ENCODE results near the gene FAM234B. TPM values are rescaled to one million over a fixed set of nuclear protein-coding genes. Genes with fewer than 3 reads are reported as not detected.

Gene FAM234B
- polyA plus RNA-seq, 1 of the 3 experiments (the other 2 are of a cell fraction) = 3.7 TPM

DNA sequence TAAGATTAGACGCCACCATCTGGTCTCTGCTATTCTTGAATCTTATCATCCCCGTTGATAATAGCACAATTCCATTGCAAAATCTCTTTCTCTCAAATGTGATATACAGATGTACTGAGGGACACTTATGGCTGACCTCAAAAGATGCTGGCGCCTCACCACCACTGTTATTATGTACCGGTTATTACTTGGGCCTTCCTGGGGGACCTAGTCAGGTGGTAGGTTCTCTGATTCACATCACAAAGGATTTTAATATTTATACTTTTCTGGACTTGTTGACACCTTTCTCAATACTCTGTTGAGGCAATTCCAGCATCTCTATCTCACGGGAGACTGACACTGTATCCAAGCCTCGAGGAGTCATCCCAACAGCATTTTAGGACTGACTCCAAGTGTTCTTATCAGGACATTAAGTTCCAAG, 21.3 kb upstream of the FAM234B start:
- no peak overlapping the region for H3K4me2 ChIP-seq
- no peak for TF ChIP-seq EZH2phosphoT487 (IDR thresholded peaks at IDR 0.05; ENCODE audit: borderline replicate concordance, low read depth)
- TF ChIP-seq FOXJ3 (CRISPR knock-in tag; IDR thresholded peaks at IDR 0.05) = no peak
- no peak for TF ChIP-seq FOSL2 (IDR thresholded peaks at IDR 0.05; ENCODE audit: borderline replicate concordance, low read depth)
- TF ChIP-seq NRF1 (IDR thresholded peaks at IDR 0.05; ENCODE audit: low read depth, low read length) = no peak
- TF ChIP-seq SMC3 (IDR thresholded peaks at IDR 0.05; ENCODE audit: low read depth, low read length) = no peak
- no peak for TF ChIP-seq SIN3A (IDR thresholded peaks at IDR 0.05; ENCODE audit: borderline replicate concordance, low read depth, low read length)
- TF ChIP-seq, protein P1, sequence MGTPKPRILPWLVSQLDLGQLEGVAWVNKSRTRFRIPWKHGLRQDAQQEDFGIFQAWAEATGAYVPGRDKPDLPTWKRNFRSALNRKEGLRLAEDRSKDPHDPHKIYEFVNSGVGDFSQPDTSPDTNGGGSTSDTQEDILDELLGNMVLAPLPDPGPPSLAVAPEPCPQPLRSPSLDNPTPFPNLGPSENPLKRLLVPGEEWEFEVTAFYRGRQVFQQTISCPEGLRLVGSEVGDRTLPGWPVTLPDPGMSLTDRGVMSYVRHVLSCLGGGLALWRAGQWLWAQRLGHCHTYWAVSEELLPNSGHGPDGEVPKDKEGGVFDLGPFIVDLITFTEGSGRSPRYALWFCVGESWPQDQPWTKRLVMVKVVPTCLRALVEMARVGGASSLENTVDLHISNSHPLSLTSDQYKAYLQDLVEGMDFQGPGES (IDR thresholded peaks at IDR 0.05; ENCODE audit: low read depth, low read length) = no peak
- TF ChIP-seq, protein P2, sequence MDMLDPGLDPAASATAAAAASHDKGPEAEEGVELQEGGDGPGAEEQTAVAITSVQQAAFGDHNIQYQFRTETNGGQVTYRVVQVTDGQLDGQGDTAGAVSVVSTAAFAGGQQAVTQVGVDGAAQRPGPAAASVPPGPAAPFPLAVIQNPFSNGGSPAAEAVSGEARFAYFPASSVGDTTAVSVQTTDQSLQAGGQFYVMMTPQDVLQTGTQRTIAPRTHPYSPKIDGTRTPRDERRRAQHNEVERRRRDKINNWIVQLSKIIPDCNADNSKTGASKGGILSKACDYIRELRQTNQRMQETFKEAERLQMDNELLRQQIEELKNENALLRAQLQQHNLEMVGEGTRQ (IDR thresholded peaks at IDR 0.05; ENCODE audit: borderline replicate concordance, low read depth, low read length) = no peak
- no peak for TF ChIP-seq CHD2 (IDR thresholded peaks at IDR 0.05; ENCODE audit: low read length, partially characterized antibody)
- TF ChIP-seq YY1 (IDR thresholded peaks at IDR 0.05; ENCODE audit: low read depth) = no peak
- TF ChIP-seq, protein P3, sequence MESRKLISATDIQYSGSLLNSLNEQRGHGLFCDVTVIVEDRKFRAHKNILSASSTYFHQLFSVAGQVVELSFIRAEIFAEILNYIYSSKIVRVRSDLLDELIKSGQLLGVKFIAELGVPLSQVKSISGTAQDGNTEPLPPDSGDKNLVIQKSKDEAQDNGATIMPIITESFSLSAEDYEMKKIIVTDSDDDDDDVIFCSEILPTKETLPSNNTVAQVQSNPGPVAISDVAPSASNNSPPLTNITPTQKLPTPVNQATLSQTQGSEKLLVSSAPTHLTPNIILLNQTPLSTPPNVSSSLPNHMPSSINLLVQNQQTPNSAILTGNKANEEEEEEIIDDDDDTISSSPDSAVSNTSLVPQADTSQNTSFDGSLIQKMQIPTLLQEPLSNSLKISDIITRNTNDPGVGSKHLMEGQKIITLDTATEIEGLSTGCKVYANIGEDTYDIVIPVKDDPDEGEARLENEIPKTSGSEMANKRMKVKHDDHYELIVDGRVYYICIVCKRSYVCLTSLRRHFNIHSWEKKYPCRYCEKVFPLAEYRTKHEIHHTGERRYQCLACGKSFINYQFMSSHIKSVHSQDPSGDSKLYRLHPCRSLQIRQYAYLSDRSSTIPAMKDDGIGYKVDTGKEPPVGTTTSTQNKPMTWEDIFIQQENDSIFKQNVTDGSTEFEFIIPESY (IDR thresholded peaks at IDR 0.05; ENCODE audit: borderline replicate concordance, low read depth) = no peak
- TF ChIP-seq MEF2A (IDR thresholded peaks at IDR 0.05; ENCODE audit: borderline replicate concordance, low read depth) = no peak
- TF ChIP-seq TCF12 (IDR thresholded peaks at IDR 0.05) = no peak
- TF ChIP-seq RXRA (IDR thresholded peaks at IDR 0.05; ENCODE audit: borderline replicate concordance, low read depth) = no peak
- TF ChIP-seq, protein P4, sequence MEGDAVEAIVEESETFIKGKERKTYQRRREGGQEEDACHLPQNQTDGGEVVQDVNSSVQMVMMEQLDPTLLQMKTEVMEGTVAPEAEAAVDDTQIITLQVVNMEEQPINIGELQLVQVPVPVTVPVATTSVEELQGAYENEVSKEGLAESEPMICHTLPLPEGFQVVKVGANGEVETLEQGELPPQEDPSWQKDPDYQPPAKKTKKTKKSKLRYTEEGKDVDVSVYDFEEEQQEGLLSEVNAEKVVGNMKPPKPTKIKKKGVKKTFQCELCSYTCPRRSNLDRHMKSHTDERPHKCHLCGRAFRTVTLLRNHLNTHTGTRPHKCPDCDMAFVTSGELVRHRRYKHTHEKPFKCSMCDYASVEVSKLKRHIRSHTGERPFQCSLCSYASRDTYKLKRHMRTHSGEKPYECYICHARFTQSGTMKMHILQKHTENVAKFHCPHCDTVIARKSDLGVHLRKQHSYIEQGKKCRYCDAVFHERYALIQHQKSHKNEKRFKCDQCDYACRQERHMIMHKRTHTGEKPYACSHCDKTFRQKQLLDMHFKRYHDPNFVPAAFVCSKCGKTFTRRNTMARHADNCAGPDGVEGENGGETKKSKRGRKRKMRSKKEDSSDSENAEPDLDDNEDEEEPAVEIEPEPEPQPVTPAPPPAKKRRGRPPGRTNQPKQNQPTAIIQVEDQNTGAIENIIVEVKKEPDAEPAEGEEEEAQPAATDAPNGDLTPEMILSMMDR (IDR thresholded peaks at IDR 0.05) = no peak
- TF ChIP-seq GATA2 (CRISPR knock-in tag; IDR thresholded peaks at IDR 0.05) = no peak
- TF ChIP-seq, protein P5, sequence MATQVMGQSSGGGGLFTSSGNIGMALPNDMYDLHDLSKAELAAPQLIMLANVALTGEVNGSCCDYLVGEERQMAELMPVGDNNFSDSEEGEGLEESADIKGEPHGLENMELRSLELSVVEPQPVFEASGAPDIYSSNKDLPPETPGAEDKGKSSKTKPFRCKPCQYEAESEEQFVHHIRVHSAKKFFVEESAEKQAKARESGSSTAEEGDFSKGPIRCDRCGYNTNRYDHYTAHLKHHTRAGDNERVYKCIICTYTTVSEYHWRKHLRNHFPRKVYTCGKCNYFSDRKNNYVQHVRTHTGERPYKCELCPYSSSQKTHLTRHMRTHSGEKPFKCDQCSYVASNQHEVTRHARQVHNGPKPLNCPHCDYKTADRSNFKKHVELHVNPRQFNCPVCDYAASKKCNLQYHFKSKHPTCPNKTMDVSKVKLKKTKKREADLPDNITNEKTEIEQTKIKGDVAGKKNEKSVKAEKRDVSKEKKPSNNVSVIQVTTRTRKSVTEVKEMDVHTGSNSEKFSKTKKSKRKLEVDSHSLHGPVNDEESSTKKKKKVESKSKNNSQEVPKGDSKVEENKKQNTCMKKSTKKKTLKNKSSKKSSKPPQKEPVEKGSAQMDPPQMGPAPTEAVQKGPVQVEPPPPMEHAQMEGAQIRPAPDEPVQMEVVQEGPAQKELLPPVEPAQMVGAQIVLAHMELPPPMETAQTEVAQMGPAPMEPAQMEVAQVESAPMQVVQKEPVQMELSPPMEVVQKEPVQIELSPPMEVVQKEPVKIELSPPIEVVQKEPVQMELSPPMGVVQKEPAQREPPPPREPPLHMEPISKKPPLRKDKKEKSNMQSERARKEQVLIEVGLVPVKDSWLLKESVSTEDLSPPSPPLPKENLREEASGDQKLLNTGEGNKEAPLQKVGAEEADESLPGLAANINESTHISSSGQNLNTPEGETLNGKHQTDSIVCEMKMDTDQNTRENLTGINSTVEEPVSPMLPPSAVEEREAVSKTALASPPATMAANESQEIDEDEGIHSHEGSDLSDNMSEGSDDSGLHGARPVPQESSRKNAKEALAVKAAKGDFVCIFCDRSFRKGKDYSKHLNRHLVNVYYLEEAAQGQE (IDR thresholded peaks at IDR 0.05; ENCODE audit: low read depth, low read length) = no peak
- no peak for TF ChIP-seq TAF1 (IDR thresholded peaks at IDR 0.05; ENCODE audit: borderline replicate concordance, low read depth, low read length)
- TF ChIP-seq NFIC (IDR thresholded peaks at IDR 0.05; ENCODE audit: borderline replicate concordance) = no peak
- H2AFZ ChIP-seq (ENCODE audit: low read depth) = no peak overlapping the region
- no peaks in the 10 kb centered on the region for H3F3A ChIP-seq (replicated peaks; ENCODE audit: insufficient read depth)
- POLR2A ChIA-PET = no interaction called here
- H4K20me1 ChIP-seq (ENCODE audit: insufficient read depth) = no peaks in the 10 kb centered on the region
- CTCF ChIA-PET = no interaction called here
- H3K4me1 ChIP-seq (ENCODE audit: control insufficient read depth in 1 of 2, insufficient read depth in 2 of 2, low read depth in 1 of 2, low read length in 1 of 2) = no peaks in the 10 kb centered on the region
- no peak overlapping the region for H3K27ac ChIP-seq (ENCODE audit: low read depth in 2 of 2, low read length in 1 of 2)
- WGBS (ENCODE audit: low lambda C conversion rate) = 71% methylated on average over 6 of the region's 6 CpGs
- no peak overlapping the region for H3K9ac ChIP-seq
- no peak overlapping the region for H3K4me3 ChIP-seq (ENCODE audit: low read depth in 2 of 2, low read length in 1 of 2)
- H3K9me2 ChIP-seq = no peaks in the 10 kb centered on the region
- no peaks in the 10 kb centered on the region for H3K79me2 ChIP-seq (ENCODE audit: insufficient read depth)
- H3K9me3 ChIP-seq = no peaks in the 10 kb centered on the region
- DNase-seq = no peak
- no peaks in the 10 kb centered on the region; the same call in 1 of the 2 replicates for H3K27me3 ChIP-seq (ENCODE audit: insufficient read depth)
- no peaks in the 10 kb centered on the region for H3K36me3 ChIP-seq (replicated peaks in 1 of 2; ENCODE audit: control insufficient read depth in 1 of 2, insufficient read depth in 2 of 2, low read length in 1 of 2)

All from SK-N-SH (cell line).